Measurements from ENCODE around the gene MEMO1.
A peak's percentile ranks its signal among the peaks of the same experiment; 100 is the strongest.
"Not testable (repeated sequence)": the region's sequence is repeated elsewhere in the genome, so short reads cannot be mapped to it uniquely, and the experiment has no call there.

Gene MEMO1

DNA sequence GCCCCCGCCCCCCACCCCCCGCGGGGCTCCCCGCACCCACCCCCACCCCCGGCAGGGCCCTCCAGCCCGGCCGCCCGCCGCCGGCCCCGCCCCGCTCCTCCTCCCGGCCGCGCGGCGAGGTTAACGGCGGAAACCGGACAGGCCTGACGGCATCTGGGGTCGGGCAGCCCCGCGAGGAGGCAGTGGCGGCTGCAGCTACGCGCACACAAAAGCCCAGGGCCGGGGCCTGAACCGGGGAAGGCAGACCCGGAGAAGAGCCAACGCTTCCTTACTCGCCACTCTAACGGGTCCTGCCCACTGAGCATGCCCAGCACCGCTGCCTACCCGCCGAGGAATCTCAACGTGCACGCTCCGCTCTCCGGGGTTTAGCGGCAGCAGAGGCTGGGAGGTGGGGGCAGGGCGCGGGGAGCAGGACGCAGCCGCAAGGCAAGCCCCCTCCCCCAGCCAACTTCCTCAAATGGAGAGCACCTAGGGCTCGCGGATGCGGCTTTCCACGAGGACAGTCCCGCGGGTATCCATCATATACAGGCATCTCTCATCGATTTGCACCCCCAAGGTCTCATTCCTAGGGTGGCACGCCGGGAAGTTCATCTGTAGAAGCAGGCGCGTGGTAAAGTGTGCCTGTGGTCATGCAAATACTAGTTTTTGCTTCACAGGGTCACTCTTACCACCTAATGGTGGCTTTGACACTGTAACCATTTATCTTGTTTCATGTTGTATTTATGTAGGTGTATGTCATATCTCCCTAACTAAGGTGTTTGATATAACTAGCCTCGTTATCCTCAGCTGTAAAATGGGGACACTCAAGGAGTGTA is at the start of gene MEMO1:
Gene MEMO1 (minus strand): TSS at position 339 of the 815 bp plus-strand sequence. CDS start 761 bp downstream, outside the sequence.
- peak; percentile 80 for DNase-seq (ENCODE audit: low read depth)

DNA sequence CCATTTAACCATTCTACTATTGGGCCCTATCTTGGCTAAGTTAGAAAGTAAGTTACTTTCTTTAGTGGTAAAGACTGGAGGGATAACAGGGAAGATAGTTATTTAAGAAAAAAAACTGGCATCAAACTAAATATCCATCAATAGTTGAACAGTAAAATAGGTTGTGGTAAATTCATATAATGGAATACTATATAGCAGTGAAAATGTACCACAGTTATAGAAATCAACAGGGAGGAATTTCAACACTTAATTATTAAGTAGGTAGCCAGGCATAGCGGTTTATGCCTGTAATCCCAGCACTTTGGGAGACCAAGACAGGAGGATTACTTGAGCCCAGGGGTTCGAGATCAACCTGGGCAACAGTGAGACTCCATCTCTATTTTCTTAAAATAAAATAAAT is 49.5 kb upstream of the MEMO1 start:
- DNase-seq (ENCODE audit: low read depth): no peak

DNA sequence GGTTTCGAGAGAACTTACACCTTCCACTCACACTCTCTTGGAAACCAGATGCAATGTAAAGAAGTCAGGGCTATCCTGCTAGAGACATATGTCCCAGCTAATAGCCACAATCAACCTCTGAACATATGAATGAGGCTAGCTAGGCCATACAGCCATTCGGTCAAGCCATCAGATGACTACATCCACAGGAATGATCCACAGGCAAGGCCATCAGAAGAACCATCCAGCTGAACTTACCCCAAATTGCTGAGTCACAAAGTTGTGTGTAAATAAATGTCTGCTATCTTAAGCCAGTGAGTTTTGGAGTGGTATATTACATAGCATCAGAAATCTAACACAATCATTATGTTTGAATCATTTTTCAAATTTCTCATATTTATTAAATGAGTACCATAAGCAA is 47.3 kb upstream of the MEMO1 start:
- no peak for DNase-seq (ENCODE audit: low read depth)

DNA sequence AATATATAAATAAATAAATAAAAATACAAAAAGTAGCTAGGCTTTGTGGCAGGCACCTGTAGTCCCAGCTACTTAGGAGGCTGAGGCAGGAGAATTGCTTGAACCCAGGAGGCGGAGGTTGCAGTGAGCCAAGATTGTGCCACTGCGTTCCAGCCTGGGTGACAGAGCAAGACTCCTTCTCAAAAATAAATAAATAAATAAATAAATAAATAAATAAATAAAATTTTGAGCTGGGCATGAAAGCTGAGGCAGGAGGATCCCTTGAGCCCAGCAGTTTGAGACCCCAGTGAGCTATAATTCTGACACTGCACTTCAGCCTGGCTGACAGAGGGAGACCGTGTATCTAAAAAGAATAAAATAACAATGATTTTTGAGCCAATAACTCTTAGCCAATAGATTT is 43.8 kb upstream of the MEMO1 start:
- not testable (repeated sequence) for DNase-seq (ENCODE audit: low read depth)

DNA sequence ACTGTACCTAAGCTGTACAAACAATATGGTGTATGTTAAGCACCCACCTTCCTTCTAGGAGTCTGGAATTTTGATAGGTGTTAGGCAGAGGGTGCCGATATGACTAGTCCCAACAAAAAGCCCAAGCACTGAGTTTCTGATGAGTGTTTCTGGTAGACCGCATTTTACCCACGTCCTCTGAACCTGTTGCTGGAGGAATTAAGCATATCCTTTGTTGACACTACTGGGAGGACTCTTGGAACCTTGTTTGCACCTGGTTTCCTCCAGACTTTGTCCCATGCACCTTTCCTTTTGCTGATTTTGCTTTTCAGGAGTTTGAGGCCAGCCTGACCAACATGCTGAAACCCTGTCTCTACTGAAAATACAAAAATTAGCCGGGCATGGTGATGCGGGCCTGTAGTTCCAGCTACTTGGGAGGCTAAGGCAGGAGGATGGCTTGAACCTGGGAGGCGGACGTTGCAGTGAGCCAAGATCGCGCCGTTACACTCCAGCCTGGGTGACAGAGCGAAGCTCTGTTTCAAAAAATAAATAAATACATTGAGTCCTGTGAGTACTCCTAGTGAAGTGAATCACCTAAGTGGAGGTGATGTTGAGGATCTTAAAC is 41.1 kb upstream of the MEMO1 start:
- no peak for DNase-seq (ENCODE audit: low read depth)

DNA sequence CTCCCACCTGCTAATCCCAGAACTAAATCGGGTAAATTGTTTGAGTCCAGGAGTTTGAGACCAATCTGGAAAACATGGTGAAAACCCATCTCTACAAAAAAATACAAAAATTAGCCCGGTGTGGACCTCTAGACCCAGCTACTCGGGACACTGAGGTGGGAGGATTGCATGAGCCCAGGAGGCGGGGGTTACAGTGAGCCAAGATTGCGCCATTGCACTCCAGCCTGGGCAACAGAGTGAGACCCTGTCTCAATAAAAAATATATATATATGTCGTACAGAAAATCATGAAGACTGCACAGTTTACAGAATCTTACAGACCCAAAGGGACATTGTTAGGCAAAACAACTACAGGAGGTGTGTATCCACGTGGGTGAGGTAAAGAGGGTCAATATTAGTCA is 32.8 kb upstream of the MEMO1 start:
- no peak for DNase-seq (ENCODE audit: low read depth)

DNA sequence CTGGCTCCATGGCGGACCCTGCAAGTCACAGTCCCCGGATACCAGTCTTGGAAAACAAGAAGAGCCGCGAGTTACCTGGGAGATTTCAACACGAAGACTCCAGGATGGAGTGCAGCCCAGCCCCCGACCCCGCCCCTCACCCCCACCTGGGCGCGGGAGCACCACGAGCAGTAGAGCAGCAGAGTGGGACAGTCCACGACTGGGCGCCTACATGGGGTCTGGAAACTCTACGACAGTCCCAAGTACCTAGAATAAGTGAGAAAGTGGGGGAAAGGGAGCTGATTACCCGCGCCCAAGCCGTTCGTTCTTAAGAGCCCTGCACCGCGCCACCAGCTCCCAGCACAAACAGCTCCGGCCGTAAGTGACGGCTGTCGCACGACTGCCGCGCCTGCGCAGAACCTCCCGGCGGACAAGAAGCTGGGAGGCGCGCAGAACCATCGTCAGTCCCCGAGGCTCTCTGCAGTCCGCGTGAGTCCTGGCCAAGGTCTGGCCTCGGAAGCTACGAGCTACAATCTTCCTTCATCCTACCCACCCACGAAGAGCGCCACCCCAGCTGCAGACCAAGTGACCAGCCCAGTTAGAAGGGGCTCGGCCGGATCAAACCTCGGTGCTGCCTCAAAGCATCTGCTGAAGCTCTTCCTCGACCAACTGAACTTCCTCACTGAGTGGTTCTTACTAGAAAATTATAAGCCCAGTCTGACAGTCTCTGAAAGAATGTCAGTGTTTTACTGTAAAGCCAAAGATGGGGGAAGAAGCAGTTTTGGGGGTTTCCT is 28.8 kb upstream of the MEMO1 start, which contains the start of gene DPY30:
Gene DPY30 (minus strand): TSS at position 359 of the 773 bp plus-strand sequence. CDS start 349 bp downstream, at position 10.
- peak; percentile 80 for DNase-seq (ENCODE audit: low read depth)

DNA sequence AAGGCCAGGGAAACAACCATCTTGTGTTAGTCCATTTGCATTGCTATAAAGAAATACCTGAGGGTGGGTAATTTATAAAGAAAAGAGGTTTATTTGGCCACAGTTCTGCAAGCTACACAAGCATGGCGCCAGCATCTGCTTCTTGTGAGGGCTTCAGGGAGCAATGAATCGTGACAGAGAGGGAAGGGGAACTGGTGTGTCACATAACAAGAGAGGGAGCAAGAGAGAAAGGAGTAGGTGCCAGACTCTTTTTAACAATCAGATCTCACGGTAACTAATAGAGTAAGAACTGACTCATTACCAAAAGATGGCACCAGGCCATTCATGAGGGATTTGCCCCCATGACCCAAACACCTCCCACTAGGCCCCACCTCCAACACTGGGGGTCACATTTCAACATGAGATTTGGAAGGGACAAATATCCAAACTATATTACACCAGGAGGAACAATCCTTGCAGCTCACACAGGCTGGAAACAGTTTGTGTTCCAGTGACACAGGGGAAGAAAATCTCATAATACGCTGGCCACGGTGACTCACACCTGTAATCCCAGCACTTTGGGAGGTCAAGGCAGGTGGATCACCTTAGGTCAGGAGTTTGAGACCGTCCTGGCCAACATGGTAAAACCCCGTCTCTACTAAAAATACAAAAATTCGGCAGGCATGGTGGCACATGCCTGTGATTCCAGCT is 23.5 kb upstream of the MEMO1 start:
- DNase-seq (ENCODE audit: low read depth): not testable (repeated sequence)

DNA sequence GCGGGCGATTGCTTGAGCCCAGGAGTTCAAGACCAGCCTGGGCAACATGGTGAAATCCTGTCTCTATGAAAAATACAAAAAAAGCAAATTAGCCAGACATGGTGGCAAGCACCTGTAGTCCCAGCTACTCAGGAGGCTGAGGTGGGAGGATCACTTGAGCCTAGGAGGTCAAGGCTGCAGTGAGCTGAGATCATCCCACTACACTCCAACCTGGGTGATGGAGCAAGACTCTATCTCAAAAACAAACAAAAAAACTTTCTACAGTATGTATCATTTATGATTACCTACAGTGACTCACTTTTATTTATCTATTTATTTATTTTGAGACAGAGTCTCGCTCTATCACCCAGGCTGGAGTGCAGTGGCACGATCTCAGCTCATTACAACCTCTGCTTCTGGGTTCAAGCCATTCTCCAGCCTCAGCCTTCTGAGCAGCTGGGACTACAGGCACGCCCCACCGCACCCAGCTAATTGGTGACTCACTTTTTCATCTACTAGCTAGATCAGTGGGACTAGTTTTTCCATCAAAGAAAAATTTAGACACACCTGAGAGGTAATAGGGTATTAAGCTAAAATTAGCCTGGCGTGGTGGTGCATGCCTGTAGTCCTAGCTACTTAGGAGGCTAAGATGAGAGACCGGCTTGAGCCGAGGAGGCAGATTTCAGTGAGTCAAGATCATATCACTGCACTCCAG is 8.1 kb upstream of the MEMO1 start:
- not testable (repeated sequence) for DNase-seq (ENCODE audit: low read depth)

DNA sequence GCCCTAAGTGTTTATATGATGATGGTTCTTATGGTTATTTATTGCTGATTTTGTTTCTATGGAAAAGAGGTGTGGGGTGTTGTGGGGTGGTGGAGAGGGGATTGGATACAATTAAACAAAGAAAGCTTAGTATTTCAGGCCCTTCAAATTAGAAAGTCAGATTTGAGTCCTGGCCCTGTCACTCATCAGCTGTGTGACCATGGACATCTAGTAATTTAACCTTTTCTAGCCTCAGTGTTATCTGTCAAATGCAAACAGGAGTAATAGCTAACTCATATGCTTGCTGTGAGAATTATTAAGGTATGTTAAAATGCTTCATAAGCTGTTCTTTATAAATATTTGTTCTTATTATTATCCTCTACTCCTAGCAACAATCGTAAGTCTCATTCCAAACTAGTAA is 2.1 kb upstream of the MEMO1 start:
- no peak for DNase-seq (ENCODE audit: low read depth)

DNA sequence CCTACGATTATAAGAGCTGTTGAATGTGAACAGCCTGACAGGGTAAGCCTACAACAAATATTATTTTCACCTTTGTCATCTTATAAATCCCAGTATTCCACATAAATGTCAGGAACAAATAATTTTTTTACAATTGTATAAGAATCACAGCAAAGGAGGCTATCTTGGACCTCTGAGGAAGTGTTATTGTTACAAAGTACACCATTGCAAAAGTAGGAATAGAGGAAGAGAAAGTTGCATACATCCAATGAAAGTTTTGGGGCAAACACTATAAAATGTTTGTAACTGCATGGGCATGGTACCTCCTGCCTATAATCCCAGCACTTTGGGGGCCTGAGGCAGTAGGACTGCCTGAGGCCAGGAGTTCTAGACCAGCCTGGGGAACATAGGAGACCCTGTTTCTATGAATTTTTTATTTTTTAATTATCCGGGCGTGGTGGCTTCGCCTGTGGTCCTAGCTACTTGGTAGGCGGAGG is 715 bp upstream of the MEMO1 start:
- no peak for DNase-seq (ENCODE audit: low read depth)

DNA sequence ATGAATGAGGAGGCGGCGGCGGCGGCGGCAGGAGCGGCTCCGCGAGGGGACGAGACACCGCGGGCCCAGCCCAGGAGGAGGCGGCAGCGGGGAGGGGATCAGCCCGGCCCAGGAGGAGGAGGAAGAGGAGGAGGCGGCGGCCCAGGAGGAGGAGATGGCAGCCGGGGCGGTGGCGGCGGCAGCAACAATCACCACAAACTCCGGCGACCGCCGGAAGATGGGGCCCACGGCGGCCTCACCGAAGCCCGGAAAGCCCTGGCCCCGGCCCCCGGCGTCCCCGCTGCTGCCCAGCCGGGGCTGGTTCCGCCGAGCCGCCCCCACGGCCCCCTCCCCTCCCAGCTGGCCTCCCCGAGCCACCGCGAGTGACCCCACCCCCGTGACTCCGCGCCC is 533 bp downstream of the MEMO1 start:
- peak; percentile 33 for DNase-seq (ENCODE audit: low read depth)

DNA sequence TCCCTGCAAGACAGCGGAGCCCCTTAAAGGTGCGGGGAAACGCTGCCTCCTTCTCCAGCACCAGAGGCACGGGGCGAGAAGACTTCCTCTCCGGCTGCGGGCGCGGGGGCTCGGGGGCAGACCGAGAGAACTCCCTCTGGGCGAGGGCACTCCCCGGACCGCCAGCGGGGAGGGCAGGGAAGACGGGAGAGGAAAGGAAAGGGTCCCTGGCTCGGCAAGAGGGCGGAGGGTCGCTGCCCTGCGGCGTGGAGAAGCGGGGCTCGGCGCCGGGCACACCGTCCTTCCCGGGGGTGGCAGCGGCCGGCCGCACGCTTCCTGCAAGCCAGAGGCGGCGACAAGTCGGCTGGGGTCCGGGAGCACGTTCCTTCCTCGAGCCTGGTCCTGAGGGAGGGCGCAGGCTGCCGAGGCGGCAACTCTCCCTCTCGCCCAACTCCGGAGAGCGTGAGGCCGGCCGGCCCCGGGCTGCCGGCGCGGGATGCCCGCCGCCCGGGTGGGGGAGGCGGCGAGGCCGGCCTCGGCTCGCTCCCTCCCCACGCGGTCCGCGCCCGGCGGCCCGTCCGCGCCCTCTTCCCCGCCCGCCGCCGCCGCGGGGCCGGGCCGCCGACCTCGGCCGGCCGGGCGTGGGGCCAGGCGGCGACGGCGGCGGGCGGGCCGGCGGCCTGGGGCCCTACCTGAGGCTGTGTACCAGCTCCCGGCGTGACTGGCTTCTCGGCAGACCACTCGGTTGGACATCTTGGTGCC is 1.1 kb downstream of the MEMO1 start:
- DNase-seq (ENCODE audit: low read depth): peak; percentile 6

DNA sequence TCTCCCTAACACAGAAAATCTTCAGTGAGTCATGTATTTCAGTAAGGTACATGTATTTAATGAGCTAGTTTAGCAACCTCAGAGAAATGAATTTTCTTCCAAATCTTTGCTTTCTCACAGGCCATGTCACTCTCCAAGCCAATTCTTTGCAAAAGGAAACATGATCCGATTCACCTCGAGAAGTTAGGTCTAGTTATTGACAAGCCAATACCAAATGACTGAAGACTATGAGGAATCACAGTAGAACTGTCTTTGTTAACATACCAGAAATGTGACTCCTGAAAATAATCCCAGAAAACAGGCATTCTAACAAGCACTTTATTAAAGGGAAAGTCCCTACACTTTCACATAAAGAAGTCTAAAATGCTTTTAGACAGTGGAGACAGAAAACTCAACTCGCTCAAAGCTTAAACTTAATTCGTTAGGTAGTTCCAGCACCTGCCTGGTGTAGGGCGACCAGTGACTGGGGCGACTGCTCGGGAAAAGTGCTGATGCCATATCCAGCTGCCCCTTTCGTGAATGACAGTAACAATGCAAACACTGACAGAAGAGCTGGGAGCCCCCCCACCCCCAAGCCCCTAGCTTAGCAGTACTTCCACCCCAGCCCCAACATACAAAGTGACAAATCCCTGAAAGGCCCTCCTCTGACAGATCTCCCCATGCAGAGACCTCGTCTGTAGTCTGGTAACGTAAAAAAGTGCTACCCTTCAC is 1.8 kb downstream of the MEMO1 start:
- no peak for DNase-seq (ENCODE audit: low read depth)

DNA sequence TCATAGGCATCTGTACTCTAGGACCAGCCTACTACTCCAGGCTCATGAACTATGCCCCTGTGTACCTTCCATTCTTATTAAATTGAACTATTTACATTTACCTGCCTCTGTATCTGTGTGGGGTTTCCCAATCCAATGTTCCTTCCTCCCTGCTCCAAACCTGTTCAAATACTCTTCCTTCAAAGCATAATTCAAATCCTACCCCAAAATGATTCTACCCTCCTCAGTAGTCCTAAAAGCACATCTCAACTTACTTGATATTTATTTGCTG is 3.8 kb downstream of the MEMO1 start:
- no peak for DNase-seq (ENCODE audit: low read depth)

DNA sequence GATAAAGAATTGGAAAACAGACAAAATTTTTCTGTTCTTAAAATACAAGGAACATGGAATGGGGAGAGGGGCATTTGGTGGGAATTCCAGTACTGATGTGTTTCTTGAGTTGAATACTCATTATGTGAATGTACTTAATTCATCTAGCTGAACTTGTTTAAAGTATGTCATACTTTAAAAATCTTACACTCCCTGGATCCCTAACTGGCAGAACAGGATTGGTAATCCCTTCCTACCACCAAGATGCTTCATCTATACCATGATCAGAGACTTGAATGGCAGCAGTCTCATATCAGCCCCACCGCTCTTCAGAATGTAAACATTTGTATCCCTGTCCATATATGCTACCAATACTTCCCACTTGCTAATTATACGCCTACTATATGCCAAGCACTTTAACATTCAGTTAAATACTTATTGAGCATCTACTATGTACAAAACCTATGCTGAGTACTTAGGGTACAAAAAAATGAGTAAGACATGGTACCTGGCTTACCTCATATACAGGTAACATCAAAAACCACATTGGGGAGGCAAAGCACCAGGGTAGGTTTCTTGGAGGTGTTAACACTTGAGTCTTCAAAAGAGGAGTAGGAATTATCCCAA is 5.3 kb downstream of the MEMO1 start:
- no peak for DNase-seq (ENCODE audit: low read depth)

DNA sequence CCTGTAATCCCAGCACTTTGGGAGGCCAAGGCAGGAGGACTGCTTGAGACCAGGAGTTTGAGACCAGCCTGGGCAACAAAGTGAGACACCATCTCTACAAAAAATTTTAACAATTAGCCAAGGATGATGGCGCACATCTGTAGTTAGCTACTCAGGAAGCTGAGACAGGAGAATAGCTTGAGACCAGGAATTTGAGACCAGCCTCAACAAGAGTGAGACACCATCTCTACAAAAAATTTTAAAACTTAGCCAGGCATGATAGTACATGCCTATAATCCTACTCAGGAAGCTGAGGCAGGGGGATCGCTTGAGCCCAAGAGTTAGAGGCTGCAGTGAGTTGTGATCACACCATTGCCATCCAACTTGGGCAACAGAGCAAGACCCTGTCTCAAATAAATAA is 7.0 kb downstream of the MEMO1 start:
- no peak for DNase-seq (ENCODE audit: low read depth)

DNA sequence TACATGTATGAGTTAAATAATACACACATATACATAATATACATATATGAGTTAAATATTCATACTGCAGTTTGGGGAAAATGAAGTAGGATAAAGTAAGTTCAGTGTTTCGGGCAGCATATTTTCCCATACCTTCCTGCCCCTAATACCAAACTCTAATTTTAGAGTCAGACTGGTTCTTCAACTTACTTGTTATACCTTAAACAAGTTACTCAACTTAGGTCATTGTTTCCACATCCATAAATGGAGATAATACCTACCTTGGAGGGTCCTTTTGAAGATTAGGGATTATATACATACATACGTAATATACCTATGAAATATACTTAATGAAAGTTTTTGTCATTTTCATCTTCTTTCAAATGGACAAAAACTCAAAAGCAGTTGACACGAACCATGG is 8.4 kb downstream of the MEMO1 start:
- DNase-seq (ENCODE audit: low read depth): no peak

DNA sequence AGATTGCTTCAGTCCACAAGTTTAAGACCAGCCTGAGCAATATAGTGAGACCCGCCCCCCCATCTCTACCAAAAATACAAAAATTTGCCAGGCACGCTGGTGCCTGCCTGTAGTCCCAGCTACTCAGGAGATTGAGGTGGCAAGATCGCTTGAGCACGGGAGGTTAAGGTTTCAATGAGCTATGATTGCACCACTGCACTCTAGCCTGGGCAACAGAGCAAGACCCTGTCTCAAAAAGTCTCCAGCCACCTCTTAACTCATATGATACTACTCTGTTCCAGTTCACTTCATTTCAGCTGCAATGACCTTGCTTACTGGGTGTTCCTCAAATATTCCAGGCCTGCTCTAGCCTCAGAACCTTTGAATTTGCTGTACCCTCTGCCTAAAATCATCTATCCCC is 11.4 kb downstream of the MEMO1 start:
- no peak for DNase-seq (ENCODE audit: low read depth)

Measured in stimulated activated CD8-positive, alpha-beta memory T cell treated with anti-CD3 and anti-CD28 coated beads, Interleukin-15, amount 100 ng/mL, for 24 hours (primary cell).